Cerebellar nuclear complex (tissue), 1 donor: ENCODE data around the gene UBL4A.

Experiments used
- DNase-seq, 2 experiments: peaks; one replicate each; lab custom pipeline; 2025; lab: John Stamatoyannopoulos, UW

Gene UBL4A

GRCh38 chrX:154486396-154487207, at the start of gene UBL4A:
Gene UBL4A (minus strand): TSS chrX:154486615. CDS start chrX:154486584, 31 bp downstream.
- no peak for DNase-seq

- no peak for DNase-seq
Observed at GRCh38 chrX:154535892-154536291, 49.5 kb upstream of the UBL4A start.

GRCh38 chrX:154534526-154535322, 48.3 kb upstream of the UBL4A start:
- peak in 1 of 2 experiments; percentile 53 for DNase-seq

GRCh38 chrX:154532690-154533089, 46.3 kb upstream of the UBL4A start:
- DNase-seq, result no peak

- DNase-seq, result no peak
Observed at GRCh38 chrX:154531626-154532025, 45.2 kb upstream of the UBL4A start.

- DNase-seq, result no peak
Observed at GRCh38 chrX:154530286-154530685, 43.9 kb upstream of the UBL4A start.

- no peak for DNase-seq
Observed at GRCh38 chrX:154529206-154529612, 42.8 kb upstream of the UBL4A start.

DNA sequence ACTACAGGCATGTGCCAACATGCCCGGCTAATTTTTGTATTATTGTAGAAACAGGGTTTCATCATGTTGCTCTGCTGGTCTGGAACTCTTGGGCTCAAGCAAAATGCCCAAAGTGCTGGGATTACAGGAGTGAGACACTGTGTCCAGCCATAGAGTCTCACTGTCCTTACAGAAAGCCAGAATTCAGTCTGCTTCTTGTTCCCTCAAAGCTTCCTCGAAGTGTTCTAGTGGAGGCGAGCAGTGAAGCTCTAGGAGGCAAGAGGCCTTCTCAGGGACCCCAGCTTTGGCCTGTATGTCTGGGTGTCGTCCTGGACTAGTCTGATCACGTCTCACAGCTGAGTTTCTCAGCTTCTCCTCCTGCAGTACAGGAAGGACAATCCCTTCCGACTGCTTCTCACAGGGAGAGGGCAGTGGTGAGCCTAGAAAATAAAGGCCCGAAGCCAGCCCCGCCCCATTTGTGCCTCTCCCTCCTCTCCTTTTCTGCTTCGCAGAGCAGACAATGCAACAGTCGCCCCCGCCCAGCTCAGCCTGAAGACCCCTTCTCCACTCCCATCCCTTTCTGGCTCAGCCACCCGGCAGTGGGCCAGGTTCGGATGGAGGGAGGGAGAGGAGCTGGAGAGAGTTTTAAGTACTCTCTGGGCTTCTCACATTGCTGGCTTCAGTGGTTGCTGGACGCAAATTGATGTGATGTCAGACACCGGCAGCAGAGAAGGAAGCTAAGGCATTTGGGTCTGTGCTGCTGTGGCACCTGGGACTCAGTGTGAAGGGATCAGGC, 40.7 kb upstream of the UBL4A start:
- peak in 1 of 2 experiments; percentile 16 for DNase-seq

DNA sequence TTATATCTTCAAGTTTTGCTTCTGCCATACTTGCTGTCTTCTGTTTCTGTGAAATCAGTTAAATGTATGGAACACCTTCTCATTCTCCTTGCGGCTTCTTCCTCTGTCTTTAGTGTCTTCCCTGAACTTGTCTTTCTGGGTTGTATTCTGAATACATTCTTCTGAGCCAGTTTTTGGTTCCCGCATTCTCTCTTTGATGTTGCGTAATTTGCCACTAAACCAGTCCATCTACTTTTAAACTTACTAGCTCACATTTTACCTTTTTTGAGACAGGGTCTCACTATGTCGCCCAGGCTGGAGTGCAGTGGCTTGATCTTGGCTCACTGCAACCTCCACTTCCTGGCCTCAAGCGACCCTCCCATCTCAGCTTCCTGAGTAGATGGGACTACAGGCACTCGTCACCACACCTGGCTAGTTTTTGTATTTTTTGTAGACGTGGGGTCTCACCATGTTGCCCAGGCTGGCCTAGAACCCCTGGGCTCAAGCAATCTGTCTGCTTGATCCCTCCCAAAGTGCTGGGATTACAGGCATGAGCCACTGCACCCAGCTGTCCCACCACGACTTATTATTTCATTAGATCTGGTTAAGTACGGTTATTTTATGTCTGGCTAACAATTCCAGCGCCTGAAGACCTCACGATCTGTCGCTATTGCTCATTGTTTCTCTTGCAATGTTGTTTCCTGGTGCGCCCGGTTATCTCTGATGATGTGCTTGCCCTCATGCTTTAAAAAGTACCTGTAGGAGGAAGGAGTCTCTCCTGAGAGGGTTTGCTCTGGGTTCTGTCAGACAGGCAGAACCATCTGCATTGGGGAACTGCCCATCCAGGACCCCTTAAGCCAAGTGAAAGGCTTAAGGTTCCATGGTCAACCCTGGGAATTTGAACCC, 39.4 kb upstream of the UBL4A start:
- DNase-seq, result no peak

DNA sequence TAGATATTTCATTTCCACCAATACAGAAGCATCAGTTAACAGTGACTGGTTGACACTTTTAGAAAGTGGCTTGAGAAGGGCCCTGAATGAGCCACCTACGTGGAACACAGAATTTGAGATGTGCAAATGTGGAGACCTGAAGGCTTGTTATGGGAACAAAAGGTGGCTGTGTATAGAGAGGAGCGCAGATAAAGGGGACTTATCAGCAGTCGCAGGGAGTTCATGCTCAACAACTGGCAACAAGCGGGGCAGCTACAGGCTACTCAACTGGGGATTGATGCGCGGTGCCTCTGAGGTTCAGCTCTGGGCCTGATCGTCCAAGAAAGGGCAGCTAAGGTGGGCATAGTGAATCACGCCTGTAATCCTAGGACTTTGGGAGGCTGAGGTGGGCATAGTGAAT, 33.0 kb upstream of the UBL4A start:
- no peak for DNase-seq

- DNase-seq, result no peak
Observed at GRCh38 chrX:154517101-154517781, 30.8 kb upstream of the UBL4A start.

- DNase-seq, result no peak
Observed at GRCh38 chrX:154516656-154517100, 30.3 kb upstream of the UBL4A start.

DNA sequence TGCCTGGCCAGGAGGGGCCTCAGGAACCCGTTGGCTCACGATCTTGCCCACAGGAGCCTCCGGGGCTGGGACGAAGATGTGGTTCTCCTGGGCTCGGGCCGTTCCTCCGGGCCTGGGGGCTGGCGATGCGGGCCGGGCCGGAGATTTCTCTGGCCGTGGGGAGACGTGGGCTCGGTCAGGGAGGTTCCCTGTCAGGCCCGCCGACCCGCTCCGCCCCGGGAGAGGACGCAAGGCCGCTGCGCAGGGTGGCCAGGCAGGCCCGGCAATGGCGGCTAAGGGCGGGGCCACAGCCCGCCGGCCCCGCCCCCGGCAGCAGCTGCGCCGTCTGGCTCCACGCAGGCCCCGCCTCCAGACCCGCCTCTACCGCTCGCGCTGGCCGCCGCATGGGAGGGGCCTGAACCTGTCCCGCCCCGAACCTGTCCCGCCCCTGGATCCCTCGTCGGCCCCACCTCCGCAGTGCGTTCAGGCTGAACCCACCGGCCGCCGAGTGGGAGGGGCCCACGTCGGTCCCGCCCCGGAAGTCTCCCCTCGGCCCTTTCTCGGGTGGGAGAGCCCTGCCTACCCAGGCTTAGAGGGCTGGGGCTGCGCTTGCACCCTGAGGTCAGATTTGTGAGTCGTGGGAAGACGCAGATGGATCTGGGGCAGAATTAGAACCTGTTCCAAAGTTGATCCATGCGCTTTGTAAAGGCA, 29.7 kb upstream of the UBL4A start, which contains the start of gene FAM3A:
Gene FAM3A, minus strand, starts transcription at position 267 of the 690 bp plus-strand sequence. CDS start 460 bp downstream, outside the sequence.
- peak; percentile 62 to 73 for DNase-seq

- no peak for DNase-seq
Observed at GRCh38 chrX:154515090-154515965, 28.9 kb upstream of the UBL4A start.

DNA sequence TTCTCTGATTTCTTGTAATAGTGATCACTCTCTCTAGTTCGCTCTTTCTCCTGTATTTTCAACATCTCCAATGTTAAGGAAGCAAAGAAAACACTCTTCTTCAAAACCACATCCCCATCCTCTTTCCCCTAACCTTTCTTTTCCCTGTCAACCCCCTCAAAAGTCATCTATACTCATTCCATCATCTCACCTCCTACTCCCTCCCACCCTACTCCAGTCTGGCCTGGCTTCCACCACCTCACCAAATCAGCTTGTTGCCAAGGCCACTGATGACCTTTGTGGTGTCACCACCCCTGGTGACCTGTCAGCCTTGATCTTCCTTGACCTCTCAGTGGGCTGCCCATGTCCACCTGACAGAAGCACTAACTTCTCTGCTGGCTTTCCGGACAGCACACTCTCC, 27.3 kb upstream of the UBL4A start:
- DNase-seq, result no peak

DNA sequence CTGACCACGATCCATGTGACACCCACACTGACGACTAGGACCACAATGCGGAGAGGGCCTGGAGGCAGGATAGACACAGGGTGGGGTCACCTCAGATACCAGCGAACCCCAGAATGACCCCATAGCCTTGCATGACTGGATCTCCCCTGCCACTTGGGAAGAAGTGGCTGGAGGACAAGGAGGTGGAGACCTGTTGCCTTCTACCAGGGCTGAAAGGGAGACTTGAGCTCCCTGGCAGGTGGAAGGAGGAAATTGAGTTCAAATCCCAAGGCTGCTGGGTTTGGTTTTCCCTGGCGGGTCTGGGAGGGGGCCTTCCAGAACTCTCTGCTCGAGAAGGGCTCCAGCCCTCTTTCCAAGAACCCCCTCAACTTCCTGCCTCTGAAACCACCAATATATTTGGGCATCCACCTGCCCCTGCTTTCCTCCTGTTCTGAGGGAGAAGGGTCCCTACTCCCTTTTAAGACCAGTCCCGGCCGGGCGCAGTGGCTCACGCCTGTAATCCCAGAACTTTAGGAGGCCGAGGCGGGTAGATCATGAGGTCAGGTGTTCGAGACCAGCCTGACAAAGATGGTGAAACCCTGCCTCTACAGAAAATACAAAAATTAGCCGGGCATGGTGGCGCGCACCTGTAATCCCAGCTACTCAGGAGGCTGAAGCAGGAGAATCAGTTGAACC, 26.6 kb upstream of the UBL4A start:
- DNase-seq, result no peak

- DNase-seq, result no peak
Observed at GRCh38 chrX:154511761-154512160, 25.3 kb upstream of the UBL4A start.

DNA sequence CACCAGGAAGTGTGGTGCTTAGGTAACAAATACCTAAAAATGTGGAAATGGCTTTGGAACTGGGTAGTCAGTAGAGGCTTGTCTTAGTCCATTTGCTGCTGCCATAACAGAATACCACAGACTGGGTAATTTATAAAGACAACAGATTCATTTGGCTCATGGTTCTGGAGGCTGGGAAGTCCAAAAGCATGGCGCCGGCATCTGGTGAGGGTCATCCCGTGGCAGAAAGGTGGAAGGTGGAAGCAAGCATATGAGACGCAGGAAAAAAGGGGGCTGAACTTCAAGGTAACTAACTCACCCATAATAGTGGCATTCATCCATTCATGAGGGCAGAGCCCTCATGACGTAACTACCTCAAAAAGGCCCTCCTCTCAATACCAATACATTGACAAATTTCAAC, 23.0 kb upstream of the UBL4A start:
- no peak for DNase-seq
